Astrocyte (in vitro differentiated cells and primary cell): ENCODE measurements around the gene KRAS. TPM values are rescaled to one million over a fixed set of nuclear protein-coding genes. Genes with fewer than 3 reads are reported as not detected.

ENCODE experiments used
- DNase-seq: peaks from one replicate; pipeline ENCODE4 v3.0.0-alpha.2; 2010; ENCODE audit warnings: low read depth
- FAIRE-seq: peaks from 2 replicates; lab custom pipeline; 2011; peaks lifted over from hg19 to GRCh38; lab: Jason Lieb, UNC
- H2AFZ ChIP-seq: 2 replicates; pipeline ENCODE4 v1.6.0; 2012; ENCODE audit warnings: low read depth, low read length, inconsistent platforms
- H3K27ac ChIP-seq: 2 replicates; pipeline ENCODE4 v1.5.1; 2011; ENCODE audit warnings: low read depth, low read length, inconsistent platforms
- H3K27me3 ChIP-seq: 2 replicates; pipeline ENCODE4 v1.6.0; 2011; ENCODE audit warnings: low read length, inconsistent platforms; ENCODE audit not compliant: insufficient read depth
- H3K36me3 ChIP-seq: 2 replicates; pipeline ENCODE4 v1.5.1; 2011; ENCODE audit warnings: low read length, inconsistent platforms; ENCODE audit not compliant: insufficient read depth
- H3K4me1 ChIP-seq: 2 replicates; pipeline ENCODE4 v1.5.1; 2011; ENCODE audit warnings: low read length, inconsistent platforms; ENCODE audit not compliant: insufficient read depth
- H3K4me2 ChIP-seq: 2 replicates; pipeline ENCODE4 v1.6.0; 2012; ENCODE audit warnings: low read length, inconsistent platforms
- H3K4me3 ChIP-seq: 2 replicates; pipeline ENCODE4 v1.5.1; 2011; ENCODE audit warnings: low read depth, mild to moderate bottlenecking, low read length, inconsistent platforms; ENCODE audit not compliant: insufficient read depth
- H3K79me2 ChIP-seq: 2 replicates; pipeline ENCODE4 v1.6.0; 2012; ENCODE audit warnings: mild to moderate bottlenecking, low read length, inconsistent platforms; ENCODE audit not compliant: insufficient read depth
- H3K9ac ChIP-seq: 2 replicates; pipeline ENCODE4 v1.6.0; 2012; ENCODE audit warnings: mild to moderate bottlenecking, low read length, inconsistent platforms
- H3K9me3 ChIP-seq: 2 replicates; pipeline ENCODE4 v1.5.1; 2012; ENCODE audit warnings: low read depth, mild to moderate bottlenecking, low read length, inconsistent platforms; ENCODE audit not compliant: insufficient read depth
- H4K20me1 ChIP-seq: 2 replicates; pipeline ENCODE4 v1.6.0; 2012; ENCODE audit warnings: low read length, inconsistent platforms; ENCODE audit not compliant: insufficient read depth
- H3K27ac Mint-ChIP-seq: one replicate; pipeline ENCODE4 v1.8.0; 2021; ENCODE audit warnings: mild to moderate bottlenecking, mixed read lengths; ENCODE audit not compliant: unreplicated experiment
- H3K27me3 Mint-ChIP-seq: one replicate; pipeline ENCODE4 v1.8.0; 2021; ENCODE audit warnings: low read depth, mixed read lengths; ENCODE audit not compliant: unreplicated experiment
- H3K36me3 Mint-ChIP-seq: one replicate; pipeline ENCODE4 v1.8.0; 2021; ENCODE audit warnings: low read depth, mixed read lengths; ENCODE audit not compliant: unreplicated experiment
- H3K4me1 Mint-ChIP-seq: one replicate; pipeline ENCODE4 v1.8.0; 2021; ENCODE audit warnings: low read depth, mixed read lengths; ENCODE audit not compliant: unreplicated experiment
- H3K4me3 Mint-ChIP-seq: one replicate; pipeline ENCODE4 v1.8.0; 2021; ENCODE audit warnings: mild to moderate bottlenecking, moderate library complexity, mixed read lengths; ENCODE audit not compliant: unreplicated experiment
- H3K9me3 Mint-ChIP-seq: one replicate; pipeline ENCODE4 v1.8.0; 2021; ENCODE audit warnings: mild to moderate bottlenecking, mixed read lengths; ENCODE audit not compliant: unreplicated experiment
- EZH2 ChIP-seq: IDR thresholded peaks from 2 replicates; pipeline ENCODE4 v1.6.1; 2012; ENCODE audit warnings: mild to moderate bottlenecking, low read length, inconsistent platforms; ENCODE audit not compliant: insufficient read depth
- total RNA-seq: library from RNA; stranded (reverse); gene quantifications from 2 replicates; pipeline ENCODE4 v1.2.1, GENCODE V29; 2021
- TF ChIP-seq, protein P1 (sequence below): IDR thresholded peaks from 2 replicates; pipeline ENCODE4 v1.5.1; 2011; ENCODE audit warnings: low read depth, mild to moderate bottlenecking, inconsistent platforms, low read length, moderate library complexity; ENCODE audit not compliant: insufficient read depth

KRAS gene
- total RNA-seq, 1 donor from 2014 or later: 40.3 TPM

DNA sequence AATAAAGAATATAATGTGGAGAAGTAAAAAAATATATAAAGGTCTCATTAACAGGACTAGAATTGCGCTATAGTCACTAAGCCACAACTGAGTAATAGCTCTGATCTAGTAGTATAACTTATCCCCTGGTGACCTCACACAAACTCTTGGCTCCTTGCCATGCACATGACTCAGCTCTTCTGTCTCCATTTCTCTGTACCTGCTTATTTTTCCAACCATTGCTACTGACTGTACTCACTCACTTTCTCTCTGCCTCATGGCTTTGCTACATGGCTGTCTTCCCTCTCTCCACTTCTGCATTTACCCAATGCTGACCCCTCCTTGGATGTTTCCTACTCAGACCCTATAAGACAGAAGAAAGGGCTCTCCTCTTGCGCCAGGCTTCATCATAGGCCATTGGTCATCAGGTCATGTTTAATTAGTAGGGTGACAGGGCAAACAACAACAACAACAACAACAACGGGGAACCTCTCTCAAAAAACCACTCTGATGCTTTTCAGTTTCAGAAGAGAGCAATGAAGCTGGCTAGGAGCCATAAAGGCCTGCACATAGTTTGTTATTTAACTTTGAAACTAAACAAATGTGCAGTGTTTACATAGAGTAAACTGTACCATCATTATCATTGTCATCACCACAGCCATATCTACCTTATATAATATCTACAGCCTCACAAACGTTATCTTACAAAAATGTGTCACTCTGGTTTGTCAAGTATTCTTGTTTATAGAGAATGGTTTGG, 25.6 kb upstream of the KRAS start:
- Mint-ChIP-seq H3K9me3 (no peaks in the 10 kb centered on the region), H3K27ac (peak overlapping the region; percentile 49), H3K27me3 (peaks cover 2% of the 10 kb centered on the region), H3K36me3 (no peaks in the 10 kb centered on the region), H3K4me3 (no peak overlapping the region), H3K4me1 (peaks cover 8% of the 10 kb centered on the region)
- Histone ChIP-seq H3K9ac (no peak overlapping the region), H3K27me3 (no peaks in the 10 kb centered on the region), H3K79me2 (no peaks in the 10 kb centered on the region), H3K27ac (peak overlapping the region; percentile 35), H4K20me1 (no peaks in the 10 kb centered on the region), H3K4me3 (no peak overlapping the region), H3K9me3 (no peaks in the 10 kb centered on the region), H3K4me1 (peaks cover 5% of the 10 kb centered on the region), H3K36me3 (no peaks in the 10 kb centered on the region), H3K4me2 (peak overlapping the region; percentile 51), H2AFZ (peak overlapping the region; percentile 15)
- peak; percentile 93 for FAIRE-seq
- DNase-seq: peak; percentile 90
- TF ChIP-seq EZH2: no peak
- TF ChIP-seq, protein P1, sequence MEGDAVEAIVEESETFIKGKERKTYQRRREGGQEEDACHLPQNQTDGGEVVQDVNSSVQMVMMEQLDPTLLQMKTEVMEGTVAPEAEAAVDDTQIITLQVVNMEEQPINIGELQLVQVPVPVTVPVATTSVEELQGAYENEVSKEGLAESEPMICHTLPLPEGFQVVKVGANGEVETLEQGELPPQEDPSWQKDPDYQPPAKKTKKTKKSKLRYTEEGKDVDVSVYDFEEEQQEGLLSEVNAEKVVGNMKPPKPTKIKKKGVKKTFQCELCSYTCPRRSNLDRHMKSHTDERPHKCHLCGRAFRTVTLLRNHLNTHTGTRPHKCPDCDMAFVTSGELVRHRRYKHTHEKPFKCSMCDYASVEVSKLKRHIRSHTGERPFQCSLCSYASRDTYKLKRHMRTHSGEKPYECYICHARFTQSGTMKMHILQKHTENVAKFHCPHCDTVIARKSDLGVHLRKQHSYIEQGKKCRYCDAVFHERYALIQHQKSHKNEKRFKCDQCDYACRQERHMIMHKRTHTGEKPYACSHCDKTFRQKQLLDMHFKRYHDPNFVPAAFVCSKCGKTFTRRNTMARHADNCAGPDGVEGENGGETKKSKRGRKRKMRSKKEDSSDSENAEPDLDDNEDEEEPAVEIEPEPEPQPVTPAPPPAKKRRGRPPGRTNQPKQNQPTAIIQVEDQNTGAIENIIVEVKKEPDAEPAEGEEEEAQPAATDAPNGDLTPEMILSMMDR: no peak

DNA sequence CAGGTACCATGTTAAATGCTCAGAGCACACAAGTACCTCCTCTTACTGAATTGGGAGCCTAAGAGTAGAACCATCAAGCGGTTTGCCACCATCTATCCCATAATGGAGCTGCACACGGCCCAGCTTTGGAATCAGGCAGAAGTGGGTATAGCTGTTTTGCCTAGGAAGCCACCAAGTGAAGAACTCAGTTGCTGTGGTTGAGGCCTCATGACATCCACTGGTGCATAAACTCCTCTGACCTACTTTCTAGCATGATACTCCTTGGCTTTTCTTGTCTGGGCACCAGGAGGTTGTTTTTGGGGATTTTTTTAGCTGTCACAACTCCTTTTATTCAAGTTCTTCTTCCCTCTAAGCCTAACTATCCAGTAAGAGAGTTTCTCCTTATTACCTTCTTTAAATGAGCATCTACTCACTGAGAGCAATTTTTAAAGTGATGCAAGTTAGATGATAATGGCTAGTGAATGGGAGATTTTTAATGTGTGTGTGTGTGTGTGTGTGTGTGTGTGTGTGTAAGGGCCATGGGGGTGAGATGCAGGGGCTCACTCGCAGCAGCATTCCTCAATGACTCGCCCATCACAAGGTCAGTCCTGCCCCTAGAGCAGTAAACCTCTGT, 20.9 kb upstream of the KRAS start:
- H3K4me1 Mint-ChIP-seq: peaks cover 11% of the 10 kb centered on the region
- peaks cover 3% of the 10 kb centered on the region for H3K27me3 Mint-ChIP-seq
- Histone ChIP-seq H3K9ac (no peak overlapping the region), H3K4me2 (no peak overlapping the region), H2AFZ (no peak overlapping the region), H3K4me1 (peaks cover 5% of the 10 kb centered on the region), H4K20me1 (no peaks in the 10 kb centered on the region), H3K4me3 (no peak overlapping the region), H3K9me3 (no peaks in the 10 kb centered on the region), H3K79me2 (no peaks in the 10 kb centered on the region), H3K36me3 (no peaks in the 10 kb centered on the region), H3K27me3 (no peaks in the 10 kb centered on the region), H3K27ac (no peak overlapping the region)
- H3K36me3 Mint-ChIP-seq: no peaks in the 10 kb centered on the region
- no peak for DNase-seq
- H3K9me3 Mint-ChIP-seq: no peaks in the 10 kb centered on the region
- no peak for FAIRE-seq
- H3K4me3 Mint-ChIP-seq: no peak overlapping the region
- no peak overlapping the region for H3K27ac Mint-ChIP-seq
- TF ChIP-seq EZH2: no peak
- TF ChIP-seq, protein P1: no peak

DNA sequence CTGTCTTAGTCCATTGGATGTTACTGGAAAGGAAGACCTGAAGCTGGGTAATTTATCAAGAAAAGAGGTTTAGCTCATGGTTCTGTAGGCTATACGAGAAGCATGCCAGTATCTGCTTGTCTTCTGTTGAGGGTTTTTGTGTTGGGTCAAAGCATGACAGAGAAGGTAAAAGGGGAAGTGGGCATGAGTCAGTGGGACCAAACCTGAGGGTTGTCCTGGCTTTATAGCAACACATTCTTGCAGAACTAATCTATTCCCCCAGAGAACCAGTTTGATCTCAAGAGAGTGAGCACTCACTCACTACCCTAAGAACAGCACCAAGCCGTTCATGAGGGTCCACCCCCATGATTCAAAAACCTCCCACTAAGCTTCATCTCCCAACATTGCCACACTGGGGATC, 19.0 kb upstream of the KRAS start:
- Mint-ChIP-seq H3K4me1 (peaks cover 11% of the 10 kb centered on the region), H3K27ac (no peak overlapping the region), H3K27me3 (peaks cover 3% of the 10 kb centered on the region), H3K9me3 (no peaks in the 10 kb centered on the region), H3K4me3 (no peak overlapping the region), H3K36me3 (no peaks in the 10 kb centered on the region)
- H3K9me3 ChIP-seq: no peaks in the 10 kb centered on the region
- H3K36me3 ChIP-seq: no peaks in the 10 kb centered on the region
- no peaks in the 10 kb centered on the region for H3K79me2 ChIP-seq
- no peaks in the 10 kb centered on the region for H3K27me3 ChIP-seq
- no peak overlapping the region for H3K4me3 ChIP-seq
- H2AFZ ChIP-seq: no peak overlapping the region
- FAIRE-seq: no peak
- H3K27ac ChIP-seq: no peak overlapping the region
- no peak overlapping the region for H3K4me2 ChIP-seq
- H3K9ac ChIP-seq: no peak overlapping the region
- DNase-seq: no peak
- H4K20me1 ChIP-seq: no peaks in the 10 kb centered on the region
- H3K4me1 ChIP-seq: no peaks in the 10 kb centered on the region
- TF ChIP-seq, protein P1: no peak
- TF ChIP-seq EZH2: no peak
